Measurements from ENCODE around the gene BTN1A1. TPM values are rescaled to one million over a fixed set of nuclear protein-coding genes. Genes with fewer than 3 reads are reported as not detected.
A peak's percentile ranks its signal among the peaks of the same experiment; 100 is the strongest.

Gene BTN1A1
- total and polyA plus RNA-seq, 12 donors, result not detected

- TF ChIP-seq CTCF (IDR thresholded peaks at IDR 0.05), result no peak
- intact Hi-C loops (cut with DNase I), result loop anchor here in 5 of 10 donors (1.0 to 10.0 kb wide), 5 partner anchors 15 to 342 kb away; a partner anchor contains a TSS
- Histone ChIP-seq H3K4me3 (peak overlapping the region; percentile 53 to 97 (median 77)), H3K27me3 (no peaks in the 10 kb centered on the region), H3K9me3 (no peaks in the 10 kb centered on the region), H3K36me3 (peaks cover 0 to 12% (median 0%) of the 10 kb centered on the region in 9 donors), H3K27ac (peak overlapping the region; percentile 5 to 97 (median 92)), H3K4me1 (peaks cover 4 to 52% (median 39%) of the 10 kb centered on the region in 9 donors)
- 11% methylated on average over 12 of the region's 12 CpGs for WGBS, 2 donors
- ATAC-seq (no peak), DNase-seq (no peak)
These were observed 36.6 kb downstream of the BTN1A1 start for GRCh38 chr6:26536571-26537159.

- peak; percentile 84 to 87 for DNase-seq
- H3K4me3 ChIP-seq, result peak overlapping the region; percentile 53 to 97 (median 77)
- no peak for TF ChIP-seq CTCF (IDR thresholded peaks at IDR 0.05)
- no peaks in the 10 kb centered on the region for H3K9me3 ChIP-seq
- peak; percentile 79 to 89 (median 84) for ATAC-seq
- intact Hi-C loops (cut with DNase I), result loop anchor here in 5 of 10 donors (1.0 to 10.0 kb wide), 5 partner anchors 16 to 343 kb away; a partner anchor contains a TSS
- WGBS, 2 donors, result 0% methylated on average over 37 of the region's 37 CpGs
- H3K27me3 ChIP-seq, result no peaks in the 10 kb centered on the region
- peak overlapping the region; percentile 74 to 97 (median 92) for H3K27ac ChIP-seq
- H3K4me1 ChIP-seq, result peaks cover 4 to 50% (median 39%) of the 10 kb centered on the region in 9 donors
- peaks cover 0 to 14% (median 0%) of the 10 kb centered on the region in 9 donors for H3K36me3 ChIP-seq
These were observed 37.2 kb downstream of the BTN1A1 start for GRCh38 chr6:26537160-26537845.

GRCh38 chr6:26537846-26538571 lies 37.9 kb downstream of the BTN1A1 start, which contains the start of gene HMGN4:
HMGN4 (plus strand) TSS chr6:26538366; CDS start chr6:26545207, 6,841 bp downstream.
- intact Hi-C loops (cut with DNase I), result loop anchor here in 6 of 10 donors (1.0 to 10.0 kb wide), 7 partner anchors 12 to 343 kb away; a partner anchor contains a TSS
- peak in 4 of 9 donors; percentile 9 to 40 (median 36) for TF ChIP-seq CTCF (IDR thresholded peaks at IDR 0.05)
- ATAC-seq, result peak; percentile 85 to 94 (median 90)

GRCh38 chr6:26538572-26538902 lies 38.4 kb downstream of the BTN1A1 start:
- ATAC-seq (peak in 4 of 8 donors; percentile 3 to 22 (median 4)), DNase-seq (no peak)
- peaks cover 0 to 26% (median 9%) of the 10 kb centered on the region in 9 donors for H3K36me3 ChIP-seq
- peak overlapping the region; percentile 53 to 97 (median 77) for H3K4me3 ChIP-seq
- TF ChIP-seq CTCF (IDR thresholded peaks at IDR 0.05), result no peak
- 0 to 1% methylated on average over 15 of the region's 15 CpGs for WGBS, 2 donors
- peak overlapping the region; percentile 74 to 97 (median 92) for H3K27ac ChIP-seq
- H3K9me3 ChIP-seq, result no peaks in the 10 kb centered on the region
- no peaks in the 10 kb centered on the region for H3K27me3 ChIP-seq
- H3K4me1 ChIP-seq, result peaks cover 4 to 43% (median 35%) of the 10 kb centered on the region in 9 donors
- intact Hi-C loops (cut with DNase I), result loop anchor here in 5 of 10 donors (1.0 to 10.0 kb wide), 5 partner anchors 12 to 344 kb away; a partner anchor contains a TSS

More at GRCh38 chr6:26537846-26538571, 37.9 kb downstream of the BTN1A1 start, which contains the start of gene HMGN4:
- DNase-seq, result peak; percentile 80 to 83
- 0% methylated on average over 49 of the region's 49 CpGs for WGBS, 2 donors
- no peaks in the 10 kb centered on the region for H3K9me3 ChIP-seq
- H3K4me3 ChIP-seq, result peak within 1 kb of the TSS; percentile 53 to 97 (median 77)
- peaks cover 4 to 46% (median 39%) of the 10 kb centered on the region in 9 donors for H3K4me1 ChIP-seq
- peaks cover 0 to 21% (median 7%) of the 10 kb centered on the region in 9 donors for H3K36me3 ChIP-seq
- no peaks in the 10 kb centered on the region for H3K27me3 ChIP-seq
- H3K27ac ChIP-seq, result peak within 1 kb of the TSS; percentile 74 to 97 (median 92)
